Skeletal muscle cell (primary cell): Measurements from ENCODE around the gene SLCO4A1.

Source experiments
- DNase-seq: peaks from one replicate; pipeline ENCODE4 v3.0.0-alpha.2; 2010; ENCODE audit warnings: low read depth
- H3K4me3 ChIP-seq: 2 replicates; pipeline ENCODE4 v1.5.1; 2011; ENCODE audit warnings: low read depth, mild to moderate bottlenecking, control low read depth, low read length, moderate library complexity

SLCO4A1 gene

GRCh38 chr20:62692801-62693523, 50.7 kb downstream of the SLCO4A1 start:
- H3K4me3 ChIP-seq, result no peak overlapping the region
- DNase-seq, result no peak

GRCh38 chr20:62693524-62693922, 51.2 kb downstream of the SLCO4A1 start:
- H3K4me3 ChIP-seq, result no peak overlapping the region
- DNase-seq, result no peak

- DNase-seq, result no peak
- no peak overlapping the region for H3K4me3 ChIP-seq
Measured at GRCh38 chr20:62694106-62694505, 51.8 kb downstream of the SLCO4A1 start.

GRCh38 chr20:62694868-62695267, 52.6 kb downstream of the SLCO4A1 start:
- no peak for DNase-seq
- H3K4me3 ChIP-seq, result no peak overlapping the region

- DNase-seq, result no peak
Measured at GRCh38 chr20:62695448-62696414, 53.4 kb downstream of the SLCO4A1 start.

DNA sequence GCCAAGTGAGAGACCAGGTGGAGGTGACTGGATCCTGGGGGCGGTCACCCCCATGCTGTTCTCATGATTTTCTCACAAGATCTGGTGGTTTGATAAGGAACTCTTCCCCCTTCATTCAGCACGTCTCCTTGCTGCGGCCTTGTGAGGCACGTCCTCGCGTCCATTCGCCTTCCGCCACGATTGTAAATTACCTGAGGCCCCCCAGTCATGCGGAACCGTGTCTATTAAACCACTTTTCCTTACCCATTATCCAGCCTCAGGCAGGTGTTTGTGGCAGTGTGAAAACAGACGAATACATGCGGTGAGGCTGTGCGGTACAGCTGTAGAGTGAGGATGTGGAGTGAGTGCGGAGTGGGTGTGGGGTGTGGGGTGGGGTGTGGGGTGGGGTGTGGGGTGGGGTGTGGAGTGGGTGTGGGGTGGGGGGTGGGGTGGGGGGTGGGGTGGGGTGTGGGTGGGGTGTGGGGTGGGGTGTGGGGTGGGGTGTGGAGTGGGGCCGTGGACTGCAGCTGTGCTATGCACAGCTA, 54.2 kb downstream of the SLCO4A1 start:
- no peak overlapping the region for H3K4me3 ChIP-seq
- no peak for DNase-seq

More at GRCh38 chr20:62695448-62696414, 53.4 kb downstream of the SLCO4A1 start:
- H3K4me3 ChIP-seq, result no peak overlapping the region

- no peak for DNase-seq
- H3K4me3 ChIP-seq, result no peak overlapping the region
Measured at GRCh38 chr20:62696989-62697388, 54.7 kb downstream of the SLCO4A1 start.

DNA sequence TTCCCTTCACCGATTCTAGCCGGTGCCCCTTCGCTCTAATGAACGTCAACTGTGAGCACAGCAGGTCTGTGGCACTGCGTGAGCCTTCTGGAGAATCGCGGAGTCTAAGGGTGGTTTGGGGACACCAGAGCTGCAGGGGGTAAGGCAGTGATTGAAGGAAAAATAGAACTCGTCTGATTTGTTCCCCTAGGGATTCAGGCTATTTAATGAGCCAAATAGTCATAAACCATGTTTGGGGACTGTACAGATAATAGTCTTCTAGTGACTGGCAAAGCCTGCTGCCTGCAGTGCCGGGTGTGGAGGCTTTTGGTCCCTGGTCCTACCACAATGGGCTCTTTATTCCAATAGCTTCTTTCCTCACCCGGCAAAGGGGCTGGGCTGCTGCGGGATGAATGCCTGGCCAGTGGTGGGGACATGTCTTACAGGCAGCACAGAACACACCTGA, 55.2 kb downstream of the SLCO4A1 start:
- no peak overlapping the region for H3K4me3 ChIP-seq
- no peak for DNase-seq

GRCh38 chr20:62698231-62698630, 55.9 kb downstream of the SLCO4A1 start:
- no peak for DNase-seq
- no peak overlapping the region for H3K4me3 ChIP-seq

DNA sequence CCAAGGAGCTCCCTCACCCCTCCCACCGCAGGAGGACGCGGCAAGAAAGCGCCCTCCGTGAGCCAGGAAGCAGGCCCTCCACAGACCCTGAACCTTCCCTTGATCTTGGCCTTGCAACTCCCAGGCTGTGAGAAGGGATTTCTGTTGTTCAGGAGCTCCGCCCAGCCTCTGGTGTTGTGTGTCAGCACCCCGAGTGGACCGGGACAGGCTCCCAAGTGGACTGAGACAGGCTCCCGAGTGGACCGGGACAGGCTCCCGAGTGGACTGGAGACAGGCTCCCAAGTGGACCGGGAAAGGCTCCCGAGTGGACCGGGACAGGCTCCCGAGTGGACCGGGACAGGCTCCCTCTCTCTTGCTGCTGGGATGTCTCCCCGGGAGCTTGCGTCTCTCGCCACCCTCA, 57.0 kb downstream of the SLCO4A1 start:
- H3K4me3 ChIP-seq, result no peak overlapping the region
- no peak for DNase-seq

- DNase-seq, result no peak
Measured at GRCh38 chr20:62699741-62700140, 57.4 kb downstream of the SLCO4A1 start.

GRCh38 chr20:62700261-62700930, 58.1 kb downstream of the SLCO4A1 start:
- H3K4me3 ChIP-seq, result no peak overlapping the region
- DNase-seq, result no peak

More at GRCh38 chr20:62699741-62700140, 57.4 kb downstream of the SLCO4A1 start:
- H3K4me3 ChIP-seq, result no peak overlapping the region

- H3K4me3 ChIP-seq, result no peak overlapping the region
Measured at GRCh38 chr20:62701161-62702012, 59.1 kb downstream of the SLCO4A1 start.

DNA sequence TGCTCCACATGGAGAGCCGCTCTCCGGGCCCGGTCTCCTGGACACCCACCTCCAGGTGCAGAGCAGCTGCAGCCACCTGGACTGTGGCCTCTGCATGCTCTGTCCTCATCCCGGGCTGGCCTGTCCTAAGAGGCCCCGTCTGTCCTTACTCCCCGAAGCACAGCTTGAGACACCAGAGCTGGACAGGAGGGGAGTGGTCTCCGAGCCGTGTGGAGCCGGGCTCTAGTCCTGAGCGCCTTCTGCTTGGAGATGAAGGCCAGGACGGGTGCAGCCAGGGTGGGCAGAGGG, 59.7 kb downstream of the SLCO4A1 start:
- no peak for DNase-seq
- no peak overlapping the region for H3K4me3 ChIP-seq

More at GRCh38 chr20:62701161-62702012, 59.1 kb downstream of the SLCO4A1 start:
- DNase-seq, result no peak

- peak; percentile 53 for DNase-seq
Measured at GRCh38 chr20:62702895-62703852, 60.9 kb downstream of the SLCO4A1 start.

GRCh38 chr20:62703853-62704228, 61.5 kb downstream of the SLCO4A1 start:
- DNase-seq, result no peak

More at GRCh38 chr20:62702895-62703852, 60.9 kb downstream of the SLCO4A1 start:
- no peak overlapping the region for H3K4me3 ChIP-seq

DNA sequence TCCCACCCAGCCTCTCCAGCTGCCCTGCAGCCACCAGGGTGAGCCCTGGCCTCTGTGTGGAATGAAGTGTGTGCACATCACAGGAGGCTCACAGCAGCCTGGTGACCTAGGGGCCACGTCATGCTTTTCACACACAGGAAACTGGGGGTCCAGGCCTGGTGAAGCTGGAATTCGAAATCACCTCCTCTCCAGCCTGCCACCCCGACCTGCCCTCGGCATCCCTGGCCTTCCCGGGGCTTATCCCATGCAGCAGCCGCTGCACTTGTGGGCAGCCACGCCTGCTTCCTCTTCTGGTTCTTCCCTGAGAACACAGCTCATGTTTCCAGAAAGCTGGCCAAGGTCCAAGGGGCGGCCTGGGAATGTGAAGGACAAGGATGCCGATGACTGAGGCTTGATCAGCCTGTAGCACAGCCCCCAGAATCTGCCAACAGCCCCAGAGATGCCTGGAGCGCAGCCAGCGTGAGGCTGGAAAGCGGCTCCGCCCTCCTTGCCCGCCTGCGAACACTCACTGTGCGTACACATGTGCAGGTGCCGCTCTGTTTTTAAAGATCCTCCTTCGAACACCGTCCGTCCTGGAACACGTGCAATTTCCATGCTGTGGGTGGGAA, 62.1 kb downstream of the SLCO4A1 start:
- DNase-seq, result peak; percentile 76
- H3K4me3 ChIP-seq, result no peak overlapping the region

More at GRCh38 chr20:62703853-62704228, 61.5 kb downstream of the SLCO4A1 start:
- H3K4me3 ChIP-seq, result no peak overlapping the region
